SK-N-SH treated with all-trans-retinoic acid at 6 μM for 48 hours (cell line): Measurements from ENCODE around the gene HTR3A.

Source experiments
- ATAC-seq: fragments of 200-7000 bp; cut with Tn5 transposase; 3 replicates; pipeline ENCODE4 v1.9.1; 2020; ENCODE audit warnings: mild to moderate bottlenecking, moderate library complexity
- ARNTL ChIP-seq: fragments of 450-650 bp; formaldehyde crosslinking; IDR thresholded peaks from 2 replicates; pipeline ENCODE4 v1.5.0; 2020; ENCODE audit warnings: low read depth, mild to moderate bottlenecking, moderate library complexity, borderline replicate concordance
- BACH2 ChIP-seq: fragments of 250-450 bp; sonication (Bioruptor Pico); IDR thresholded peaks from 2 replicates; pipeline ENCODE4 v1.9.0; 2021; ENCODE audit warnings: mild to moderate bottlenecking, borderline replicate concordance
- CREB5 ChIP-seq: fragments of 250-450 bp; sonication (Bioruptor Pico); IDR thresholded peaks from 2 replicates; pipeline ENCODE4 v1.5.1; 2020; ENCODE audit warnings: low read depth, mild to moderate bottlenecking, moderate library complexity
- CSDC2 ChIP-seq: fragments of 250-450 bp; sonication (Bioruptor Pico); IDR thresholded peaks from 2 replicates; pipeline ENCODE4 v1.5.0; 2020; ENCODE audit warnings: mild to moderate bottlenecking, moderate library complexity
- CSRNP3 ChIP-seq: fragments of 250-450 bp; sonication (Bioruptor Pico); IDR thresholded peaks from 2 replicates; pipeline ENCODE4 v1.5.1; 2021; ENCODE audit warnings: mild to moderate bottlenecking, moderate library complexity
- ESRRG ChIP-seq: fragments of 250-450 bp; sonication (Bioruptor Pico); IDR thresholded peaks from 2 replicates; pipeline ENCODE4 v1.6.1; 2021; ENCODE audit warnings: mild to moderate bottlenecking
- GLIS3 ChIP-seq: fragments of 250-450 bp; sonication (Bioruptor Pico); IDR thresholded peaks from 2 replicates; pipeline ENCODE4 v1.5.0; 2020; ENCODE audit warnings: mild to moderate bottlenecking, moderate library complexity
- ISL1 ChIP-seq: fragments of 250-450 bp; sonication (Bioruptor Pico); IDR thresholded peaks from 2 replicates; pipeline ENCODE4 v2.1.2; 2022; ENCODE audit warnings: mild to moderate bottlenecking, moderate library complexity
- PATZ1 ChIP-seq: fragments of 250-450 bp; sonication (Bioruptor Pico); IDR thresholded peaks from 2 replicates; pipeline ENCODE4 v1.8.0; 2020; ENCODE audit warnings: mild to moderate bottlenecking, moderate library complexity, borderline replicate concordance
- POU6F1 ChIP-seq: fragments of 250-450 bp; sonication (Bioruptor Pico); IDR thresholded peaks from 2 replicates; pipeline ENCODE4 v1.8.0; 2021; ENCODE audit warnings: low read depth, mild to moderate bottlenecking, moderate library complexity, borderline replicate concordance
- PPARA ChIP-seq: fragments of 250-450 bp; sonication (Bioruptor Pico); IDR thresholded peaks from 2 replicates; pipeline ENCODE4 v1.5.0; 2020; ENCODE audit warnings: mild to moderate bottlenecking, borderline replicate concordance
- RARB ChIP-seq: fragments of 250-450 bp; sonication (Bioruptor Pico); IDR thresholded peaks from 2 replicates; pipeline ENCODE4 v1.8.0; 2021; ENCODE audit warnings: mild to moderate bottlenecking, moderate library complexity
- SNAI2 ChIP-seq: fragments of 250-450 bp; sonication (Bioruptor Pico); IDR thresholded peaks from 2 replicates; pipeline ENCODE4 v1.5.0; 2020; ENCODE audit warnings: mild to moderate bottlenecking, moderate library complexity
- TOX ChIP-seq: fragments of 250-450 bp; sonication (Bioruptor Pico); IDR thresholded peaks from 2 replicates; pipeline ENCODE4 v1.8.0; 2021; ENCODE audit warnings: mild to moderate bottlenecking, moderate library complexity, borderline replicate concordance
- TSHZ2 ChIP-seq: fragments of 250-450 bp; sonication (Bioruptor Pico); IDR thresholded peaks from 2 replicates; pipeline ENCODE4 v1.5.0; 2020; ENCODE audit warnings: mild to moderate bottlenecking, moderate library complexity
- ZC3H10 ChIP-seq: fragments of 250-450 bp; sonication (Bioruptor Pico); IDR thresholded peaks from 2 replicates; pipeline ENCODE4 v1.5.1; 2021; ENCODE audit warnings: mild to moderate bottlenecking, moderate library complexity
- ZFP3 ChIP-seq: fragments of 250-450 bp; sonication (Bioruptor Pico); IDR thresholded peaks from 2 replicates; pipeline ENCODE4 v1.5.0; 2020; ENCODE audit warnings: mild to moderate bottlenecking, moderate library complexity
- ZFP30 ChIP-seq: fragments of 450-650 bp; formaldehyde crosslinking; IDR thresholded peaks from 2 replicates; pipeline ENCODE4 v1.5.0; 2022; ENCODE audit warnings: mild to moderate bottlenecking, moderate library complexity
- ZNF565 ChIP-seq: fragments of 450-650 bp; formaldehyde crosslinking; conservative IDR thresholded peaks from 2 replicates; pipeline ENCODE4 v1.5.0; 2020; ENCODE audit warnings: low read depth, mild to moderate bottlenecking, moderate library complexity
- ZNF70 ChIP-seq: fragments of 450-650 bp; formaldehyde crosslinking; IDR thresholded peaks from 2 replicates; pipeline ENCODE4 v1.5.0; 2020; ENCODE audit warnings: mild to moderate bottlenecking, moderate library complexity
- ZNF8 ChIP-seq: fragments of 450-650 bp; formaldehyde crosslinking; IDR thresholded peaks from 2 replicates; pipeline ENCODE4 v1.5.0; 2020; ENCODE audit warnings: mild to moderate bottlenecking, moderate library complexity

The HTR3A gene

GRCh38 chr11:113989381-113989780 lies 14.5 kb downstream of the HTR3A start:
- no peak for TF ChIP-seq ZC3H10 (CRISPR knock-in tag)
- TF ChIP-seq ZFP30, result no peak
- TF ChIP-seq ZNF8 (CRISPR knock-in tag), result no peak
- no peak for TF ChIP-seq ZFP3 (CRISPR knock-in tag)
- TF ChIP-seq RARB (CRISPR knock-in tag), result no peak
- no peak for TF ChIP-seq TSHZ2 (CRISPR knock-in tag)
- no peak for TF ChIP-seq ZNF565 (CRISPR knock-in tag)
- no peak for TF ChIP-seq ESRRG
- TF ChIP-seq ISL1 (CRISPR knock-in tag), result no peak
- TF ChIP-seq POU6F1 (CRISPR knock-in tag), result no peak
- TF ChIP-seq PPARA (CRISPR knock-in tag), result no peak
- TF ChIP-seq CSDC2 (CRISPR knock-in tag), result no peak
- no peak for TF ChIP-seq CREB5 (CRISPR knock-in tag)
- no peak for TF ChIP-seq SNAI2 (CRISPR knock-in tag)
- TF ChIP-seq ZNF70 (CRISPR knock-in tag), result no peak
- TF ChIP-seq TOX (CRISPR knock-in tag), result no peak
- TF ChIP-seq ARNTL (CRISPR knock-in tag), result no peak
- TF ChIP-seq PATZ1 (CRISPR knock-in tag), result no peak
- no peak for TF ChIP-seq CSRNP3 (CRISPR knock-in tag)
- TF ChIP-seq BACH2, result no peak
- TF ChIP-seq, all 23 proteins: peak for 0
- no peak for ATAC-seq

GRCh38 chr11:113989916-113990315 lies 15.0 kb downstream of the HTR3A start:
- TF ChIP-seq ISL1 (CRISPR knock-in tag) (no peak), BACH2 (no peak), GLIS3 (no peak)
- no peak for ATAC-seq

GRCh38 chr11:113991170-113991569 lies 16.3 kb downstream of the HTR3A start:
- ATAC-seq, result no peak

More at GRCh38 chr11:113991170-113991569, 16.3 kb downstream of the HTR3A start:
- TF ChIP-seq POU6F1 (CRISPR knock-in tag), result no peak
- TF ChIP-seq CREB5 (CRISPR knock-in tag), result no peak
- TF ChIP-seq BACH2, result no peak
